Stomach smooth muscle (tissue), 2 donors: ENCODE data around the gene ZNF605.

Experiments used
- H3K27ac ChIP-seq: one replicate; pipeline ENCODE4 v1.7.0; 2013; ENCODE audit warnings: mild to moderate bottlenecking, low read length, inconsistent platforms
- H3K27me3 ChIP-seq, 2 donors: one replicate each; pipeline ENCODE4 v1.7.0; 2013; ENCODE audit warnings: low read length in 2 of 2; ENCODE audit not compliant: insufficient read depth in 2 of 2, control insufficient read depth in 1 of 2
- H3K36me3 ChIP-seq, 2 donors: one replicate each; pipeline ENCODE4 v1.7.0; 2013; ENCODE audit warnings: low read length in 2 of 2; ENCODE audit not compliant: control insufficient read depth in 2 of 2, insufficient read depth in 2 of 2
- H3K4me1 ChIP-seq: one replicate; pipeline ENCODE4 v1.7.0; 2013; ENCODE audit warnings: low read length; ENCODE audit not compliant: control insufficient read depth, insufficient read depth
- H3K4me3 ChIP-seq, 2 donors: one replicate each; pipeline ENCODE4 v1.7.0; 2013; ENCODE audit warnings: low read length in 2 of 2
- H3K9ac ChIP-seq, 2 donors: one replicate each; pipeline ENCODE4 v1.7.0; 2013; ENCODE audit warnings: low read length in 2 of 2, mild to moderate bottlenecking in 1 of 2
- H3K9me3 ChIP-seq, 2 donors: one replicate each; pipeline ENCODE4 v1.7.0; 2013; ENCODE audit warnings: low read length in 2 of 2; ENCODE audit not compliant: control insufficient read depth in 2 of 2
- donor health status: healthy.
- donor health status: Pancreatic carcinoma.

ZNF605 gene

DNA sequence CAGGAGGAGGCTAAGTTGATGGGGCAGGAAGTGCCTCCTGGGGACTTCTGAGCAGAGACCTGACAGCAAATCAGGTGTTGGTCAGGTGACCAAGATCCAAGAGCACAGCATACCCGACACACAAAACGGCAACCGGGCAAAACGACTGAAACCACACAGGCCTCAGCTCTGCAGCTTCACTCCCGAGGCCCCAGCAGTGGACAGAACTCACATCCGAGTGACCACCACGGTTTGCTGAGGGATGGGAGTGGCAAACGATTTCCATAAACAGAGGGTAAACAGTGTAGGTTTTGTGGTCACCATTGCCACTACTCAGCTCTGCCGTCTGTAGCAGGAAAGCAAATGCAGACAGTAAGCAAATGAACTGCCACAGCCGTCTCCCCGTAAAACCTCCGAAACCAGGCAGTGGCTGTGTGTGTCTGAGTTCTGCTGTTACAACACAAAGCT is 83.1 kb downstream of the ZNF605 start:
- H3K27ac ChIP-seq: no peak overlapping the region

DNA sequence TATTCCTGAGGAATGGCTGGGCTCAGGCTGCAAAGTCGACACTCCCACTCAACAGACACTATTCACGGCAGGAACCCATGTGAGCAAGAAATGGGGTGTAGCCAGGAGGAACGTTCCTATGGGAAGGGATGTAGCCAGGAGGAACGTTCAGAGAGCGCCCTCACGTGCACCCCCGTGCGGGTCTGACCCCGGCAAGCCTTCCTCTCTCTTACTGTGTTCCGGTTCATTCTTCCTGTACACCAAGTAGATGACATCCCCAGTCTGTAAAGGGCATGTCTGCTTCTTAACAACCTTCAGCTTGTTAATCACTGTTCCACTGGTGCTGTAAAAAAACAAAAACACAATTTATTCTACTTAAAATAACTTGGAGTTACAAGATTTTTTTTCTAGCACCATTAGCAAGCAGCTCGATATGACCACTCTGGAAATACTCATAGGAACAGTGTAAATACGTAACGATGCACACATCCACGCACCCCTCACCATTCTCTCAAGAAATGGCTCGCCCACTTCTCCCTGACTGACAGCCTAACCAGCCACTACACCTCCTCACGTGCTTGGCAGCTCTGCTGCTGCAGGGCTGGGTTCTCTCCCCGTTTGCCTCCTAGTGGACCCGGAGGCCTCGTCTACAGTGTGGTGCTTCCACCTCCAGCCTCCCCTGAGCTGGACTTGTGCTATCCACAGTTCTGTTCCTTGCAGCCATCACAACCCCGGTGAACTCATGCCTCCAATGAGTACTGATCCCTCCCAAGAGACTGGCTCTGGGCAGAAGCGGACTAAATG is 83.8 kb downstream of the ZNF605 start:
- H3K9ac ChIP-seq: no peak overlapping the region
- peaks cover 34 to 46% of the 10 kb centered on the region in 2 donors for H3K36me3 ChIP-seq
- no peak overlapping the region for H3K27ac ChIP-seq

More for the DNA sequence above, 83.1 kb downstream of the ZNF605 start:
- Histone ChIP-seq H3K27me3 (no peaks in the 10 kb centered on the region), H3K36me3 (peaks cover 35 to 47% of the 10 kb centered on the region in 2 donors), H3K9ac (no peak overlapping the region), H3K9me3 (no peaks in the 10 kb centered on the region), H3K4me1 (no peaks in the 10 kb centered on the region), H3K4me3 (no peak overlapping the region)

DNA sequence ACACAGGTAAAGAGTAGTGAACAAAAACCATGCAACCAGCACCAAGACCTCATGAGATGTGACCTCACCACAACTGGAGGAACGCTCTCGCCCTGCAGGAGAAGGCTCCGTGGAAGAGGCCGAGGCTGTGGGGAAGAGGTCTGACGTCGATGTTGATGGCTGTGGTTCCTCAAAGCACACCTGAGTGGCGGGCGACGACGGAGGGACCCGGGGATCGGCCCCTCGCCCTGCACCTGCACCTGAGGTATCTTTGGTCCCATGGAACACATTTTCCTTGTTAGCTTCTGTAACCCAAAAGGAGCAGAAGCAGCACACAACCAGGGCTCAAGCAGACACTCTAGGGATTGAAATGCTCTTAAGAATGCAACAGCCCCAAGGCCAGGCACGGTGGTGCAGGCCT is 86.6 kb downstream of the ZNF605 start:
- Histone ChIP-seq H3K4me3 (no peak overlapping the region), H3K9ac (no peak overlapping the region), H3K36me3 (peaks cover 25 to 54% of the 10 kb centered on the region in 2 donors), H3K4me1 (no peaks in the 10 kb centered on the region), H3K27ac (no peak overlapping the region), H3K9me3 (no peaks in the 10 kb centered on the region), H3K27me3 (no peaks in the 10 kb centered on the region)

More for the DNA sequence above, 83.8 kb downstream of the ZNF605 start:
- H3K4me1 ChIP-seq: no peaks in the 10 kb centered on the region
- H3K4me3 ChIP-seq: no peak overlapping the region
- H3K27me3 ChIP-seq: no peaks in the 10 kb centered on the region
- no peaks in the 10 kb centered on the region for H3K9me3 ChIP-seq
